ENCODE results near the gene ZNF319.

ZNF319 gene

DNA sequence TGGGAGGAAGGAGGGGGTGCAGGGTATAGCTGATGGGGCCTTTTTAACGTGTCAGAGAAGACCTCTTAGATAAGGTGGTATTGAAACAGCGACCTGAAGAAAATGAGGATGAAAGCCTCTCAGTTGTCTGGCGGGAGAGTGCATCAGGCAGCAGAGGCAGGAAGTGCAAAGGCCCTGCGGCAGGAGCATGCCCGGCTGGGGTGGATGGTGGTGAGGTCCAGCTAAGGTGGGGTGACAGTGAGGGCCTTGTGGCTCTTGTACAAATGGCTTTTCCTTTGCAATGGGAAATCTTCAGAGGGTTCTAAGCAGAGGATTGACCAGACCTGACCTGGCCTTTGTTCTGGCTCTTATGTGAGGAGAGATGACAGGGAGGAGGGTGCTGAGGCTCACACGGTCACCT lies 36.5 kb upstream of the ZNF319 start:
- no peak for DNase-seq

DNA sequence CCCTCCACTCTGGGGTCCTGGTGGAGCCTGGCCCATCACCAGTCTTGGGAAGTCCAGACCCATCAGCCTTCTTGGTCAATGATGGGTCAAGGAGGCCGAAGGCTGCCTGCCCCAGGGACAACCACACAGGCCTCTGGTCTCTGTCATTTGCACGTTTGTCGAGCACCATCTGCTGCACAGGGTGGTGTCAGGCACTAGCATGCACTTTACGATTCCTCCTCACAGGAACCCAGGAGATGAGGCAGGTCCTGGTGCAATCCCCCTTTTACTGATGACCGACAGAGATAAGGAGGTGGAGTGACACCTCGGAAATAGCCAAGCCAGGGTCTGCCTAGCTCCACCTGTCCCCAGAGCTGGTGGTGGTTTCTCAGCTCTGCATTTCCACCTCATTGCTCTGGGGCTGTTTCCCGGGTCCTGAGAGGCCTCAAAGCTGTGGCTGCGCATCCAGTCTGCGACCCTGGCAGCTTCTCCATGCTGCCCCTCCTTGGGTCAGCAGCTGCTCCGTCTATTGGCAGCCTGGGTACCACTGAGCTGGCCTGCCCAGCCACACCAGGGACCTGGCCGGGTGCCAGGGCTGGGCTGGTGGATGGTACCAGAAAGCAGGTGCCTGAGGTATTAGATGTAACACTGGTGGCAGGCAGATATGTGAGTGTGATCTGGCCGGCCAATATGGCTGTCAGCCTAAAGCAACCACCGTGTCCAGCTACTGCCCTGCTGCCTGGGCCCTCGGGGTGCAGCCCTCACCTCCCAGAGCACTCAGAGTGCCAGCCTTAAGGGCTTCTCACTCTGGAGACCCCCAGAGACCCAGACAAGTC lies 35.1 kb upstream of the ZNF319 start:
- DNase-seq, result no peak

DNA sequence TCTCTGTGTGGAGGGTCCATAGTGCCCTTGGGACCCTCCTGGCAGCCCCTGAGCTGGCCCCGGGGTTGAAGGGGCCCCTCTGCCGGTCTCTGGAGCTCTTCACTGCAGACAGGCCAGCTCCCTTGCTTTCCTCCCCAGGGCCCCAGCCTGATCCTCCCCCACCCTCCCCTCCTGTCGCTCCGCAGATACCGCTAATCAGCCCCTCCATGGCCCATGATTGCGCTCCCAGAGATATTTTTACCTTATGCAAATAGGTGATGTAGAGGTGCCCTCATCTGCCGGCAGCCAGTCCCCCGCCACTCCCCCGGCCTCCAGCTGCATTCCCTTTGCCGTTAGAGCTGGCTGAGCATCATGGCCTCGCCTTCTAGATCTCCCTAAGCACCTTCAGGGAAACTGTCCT lies 34.3 kb upstream of the ZNF319 start:
- DNase-seq, result no peak

DNA sequence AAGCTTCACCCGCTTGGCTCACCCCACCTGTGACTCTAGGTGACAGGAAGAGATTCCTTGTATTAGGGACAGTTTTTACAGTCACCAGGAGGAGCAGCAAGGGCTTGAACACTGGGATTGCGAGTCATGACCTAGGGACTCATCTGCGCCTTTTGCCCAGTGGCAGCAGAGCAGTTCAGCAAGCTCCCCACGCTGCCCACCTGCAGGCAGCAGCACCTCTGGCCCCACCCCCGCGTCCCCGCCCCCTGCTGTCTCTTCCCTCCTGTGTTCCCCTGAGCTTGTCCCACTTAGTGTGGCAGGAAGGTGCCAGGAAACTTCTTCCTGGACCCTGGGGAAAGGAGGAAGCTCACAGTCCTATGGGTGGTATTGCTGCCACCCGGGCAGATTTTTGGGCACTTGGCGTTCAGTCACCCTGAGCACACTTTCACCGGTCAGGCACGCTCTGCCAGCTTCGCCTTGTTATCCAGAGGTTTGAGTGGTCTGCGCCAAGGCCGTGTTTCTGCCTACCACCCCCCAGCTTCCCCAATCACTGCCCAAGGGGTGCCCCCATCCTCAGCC lies 33.7 kb upstream of the ZNF319 start:
- no peak for DNase-seq

DNA sequence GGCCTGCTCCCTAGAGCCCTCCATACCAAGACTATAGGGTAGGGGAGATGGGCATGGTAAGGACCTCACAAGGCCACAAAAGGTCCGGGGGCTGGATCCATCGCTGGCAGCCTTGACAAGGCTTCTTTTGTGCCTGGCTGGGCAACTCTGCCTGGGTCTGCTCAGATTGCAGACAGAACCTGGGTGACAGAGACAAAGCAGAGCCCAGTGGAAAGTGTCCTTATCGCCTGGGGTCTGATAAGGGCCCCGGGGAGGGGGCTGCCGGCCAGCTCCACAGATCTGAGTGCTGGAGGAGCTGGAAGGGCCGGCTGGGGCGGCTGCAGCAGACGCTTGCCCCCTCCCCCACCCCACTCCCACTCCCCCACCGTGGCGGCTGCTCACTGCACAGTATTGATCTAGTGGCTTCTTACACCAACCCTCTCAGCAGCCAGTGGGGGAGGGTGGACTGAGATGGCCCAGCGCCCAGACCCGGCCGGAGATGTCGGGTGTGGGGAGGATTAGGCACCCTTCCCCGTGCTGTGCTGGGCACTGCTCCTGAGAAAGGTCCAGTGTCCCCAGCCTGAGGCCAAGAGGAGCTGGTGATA lies 32.3 kb upstream of the ZNF319 start:
- no peak for DNase-seq

DNA sequence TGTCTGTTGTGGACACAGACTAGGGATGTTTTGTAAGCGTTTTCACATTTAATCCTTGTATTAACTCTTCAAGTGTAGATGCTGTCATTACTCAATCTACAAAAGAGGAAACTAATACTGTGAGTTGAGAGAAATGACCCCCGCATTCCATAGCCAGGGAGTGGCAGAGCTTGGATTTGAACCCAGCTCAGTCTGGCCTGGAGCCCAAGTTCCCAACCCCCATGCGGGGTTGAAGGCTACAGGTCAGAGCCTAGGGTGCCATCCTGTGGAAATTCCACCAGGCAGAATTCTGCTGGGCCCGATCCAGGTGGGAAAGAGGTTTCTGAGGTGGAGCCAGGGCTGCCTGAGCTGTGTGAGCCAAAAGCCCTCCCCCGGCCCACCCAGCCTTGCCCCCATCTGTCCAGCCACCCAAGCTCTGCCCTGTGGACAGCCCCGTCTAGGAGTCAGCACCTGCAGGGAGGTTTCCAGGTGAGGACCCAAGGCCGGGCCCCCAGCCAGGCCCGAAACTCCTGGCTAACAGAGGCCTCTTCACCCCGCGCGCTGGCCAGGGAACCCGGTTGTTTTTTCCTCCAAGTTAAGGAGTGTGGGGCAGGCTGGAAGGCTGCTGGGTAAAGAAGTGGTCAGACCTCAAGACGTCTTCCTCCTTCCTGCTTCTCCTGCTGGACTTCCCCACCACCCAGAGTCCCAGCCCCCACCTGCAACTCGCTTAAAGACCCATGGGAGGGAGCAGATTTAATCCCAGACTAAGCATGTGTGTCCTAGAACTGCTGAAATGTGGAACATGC lies 30.7 kb upstream of the ZNF319 start:
- no peak for DNase-seq

DNA sequence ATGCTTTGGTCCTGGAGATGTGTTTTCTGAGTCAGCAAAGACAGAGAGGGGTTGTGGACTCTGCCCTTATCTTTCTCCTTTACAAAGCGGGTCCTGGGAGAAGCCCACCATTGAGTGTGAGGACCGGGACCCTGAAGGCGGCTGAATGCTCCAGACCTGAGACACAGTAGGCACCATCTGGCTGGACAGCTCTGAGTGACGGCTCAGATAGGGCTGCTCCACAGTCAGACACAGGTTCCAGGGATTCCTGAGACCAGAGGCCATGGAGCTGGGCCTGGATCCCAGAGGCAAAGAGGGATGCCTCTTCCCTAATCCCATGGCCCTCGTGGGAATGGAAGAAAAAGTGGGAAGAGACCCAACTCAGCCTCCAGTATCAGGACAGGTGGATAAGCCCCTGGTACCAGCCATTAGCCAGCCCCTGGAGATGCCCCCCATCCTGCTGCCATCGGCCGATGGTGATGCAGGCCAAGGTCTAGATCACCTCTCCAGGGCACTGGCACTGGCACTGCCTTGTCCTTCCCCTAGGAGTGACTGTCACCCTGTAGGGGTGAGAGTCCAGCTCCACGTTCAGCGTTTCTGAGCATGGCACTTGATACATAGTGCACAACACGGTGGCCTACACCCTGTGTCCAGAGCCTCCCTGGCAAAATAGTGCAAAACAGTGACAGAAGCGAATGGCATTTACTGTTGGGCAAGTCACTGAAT lies 29.8 kb upstream of the ZNF319 start:
- DNase-seq, result no peak

DNA sequence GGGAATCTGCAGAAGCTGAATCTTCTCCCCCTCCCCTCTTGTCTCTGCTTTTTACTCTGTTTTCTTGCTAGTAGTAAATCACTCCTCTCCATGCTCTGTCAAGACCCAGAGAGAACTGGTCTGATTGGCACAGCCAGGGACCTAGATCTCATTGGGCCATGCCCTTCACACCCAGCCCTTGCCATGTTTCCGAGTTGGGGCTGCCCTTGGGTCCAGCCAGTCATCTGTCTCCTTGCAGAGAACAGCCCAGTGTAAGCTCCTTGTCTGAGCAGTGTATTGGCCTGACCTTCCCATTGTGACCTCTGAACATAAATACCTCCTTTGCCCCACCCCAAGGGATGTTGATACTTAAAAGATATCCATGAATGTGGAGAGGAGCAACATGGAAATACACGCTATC lies 28.9 kb upstream of the ZNF319 start:
- no peak for DNase-seq

DNA sequence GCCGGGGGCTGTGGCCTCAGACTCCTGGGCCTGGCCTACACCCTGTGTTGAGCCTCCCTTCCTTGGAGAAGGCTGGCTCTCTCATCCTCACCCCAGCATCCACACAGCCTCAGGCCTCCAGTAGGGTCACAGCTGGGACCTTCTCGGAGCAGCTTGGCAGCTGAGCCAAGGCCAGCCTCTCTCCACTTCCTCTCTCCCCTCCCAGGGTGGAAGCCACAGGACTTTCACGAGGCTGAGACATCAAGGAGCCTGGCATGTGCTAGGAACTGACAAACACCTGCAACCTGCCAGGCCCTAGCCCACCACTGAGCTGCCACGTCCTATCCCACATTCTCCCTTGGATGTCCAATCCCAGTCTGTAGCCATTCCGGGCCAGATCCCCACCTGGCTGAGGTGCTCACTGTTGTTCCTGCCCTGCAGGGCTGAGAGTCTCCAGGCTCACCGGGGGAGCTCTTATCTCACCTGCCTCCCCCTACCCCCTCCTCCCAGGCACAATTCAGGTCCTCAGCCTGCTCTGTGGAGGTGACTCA lies 28.1 kb upstream of the ZNF319 start:
- no peak for DNase-seq

DNA sequence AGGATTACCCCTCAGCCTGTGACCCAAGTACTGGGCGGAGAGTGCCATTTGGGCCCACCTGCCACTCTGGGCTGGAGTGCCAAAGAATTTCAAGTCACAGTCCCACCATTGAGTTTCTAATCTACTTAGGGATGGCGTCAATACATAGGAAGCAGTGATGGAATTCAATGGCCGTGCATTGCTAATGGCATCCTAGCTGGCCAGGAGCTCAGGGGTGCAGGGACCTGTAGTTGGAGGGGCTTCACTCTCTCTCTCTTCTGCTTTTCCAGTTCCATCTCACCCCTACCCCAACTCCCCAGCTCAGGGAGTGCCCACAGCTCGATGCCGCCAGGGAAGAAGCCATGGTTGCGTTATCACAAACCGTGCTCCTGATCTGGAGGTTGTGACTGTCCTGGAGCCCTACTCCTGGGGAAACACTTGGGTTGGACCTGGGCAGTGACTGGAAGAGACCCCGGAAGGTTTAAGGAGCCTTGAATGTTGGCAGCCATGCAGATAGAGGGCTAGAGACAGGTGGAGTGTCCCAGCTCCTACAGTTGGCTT lies 27.5 kb upstream of the ZNF319 start:
- DNase-seq, result no peak

DNA sequence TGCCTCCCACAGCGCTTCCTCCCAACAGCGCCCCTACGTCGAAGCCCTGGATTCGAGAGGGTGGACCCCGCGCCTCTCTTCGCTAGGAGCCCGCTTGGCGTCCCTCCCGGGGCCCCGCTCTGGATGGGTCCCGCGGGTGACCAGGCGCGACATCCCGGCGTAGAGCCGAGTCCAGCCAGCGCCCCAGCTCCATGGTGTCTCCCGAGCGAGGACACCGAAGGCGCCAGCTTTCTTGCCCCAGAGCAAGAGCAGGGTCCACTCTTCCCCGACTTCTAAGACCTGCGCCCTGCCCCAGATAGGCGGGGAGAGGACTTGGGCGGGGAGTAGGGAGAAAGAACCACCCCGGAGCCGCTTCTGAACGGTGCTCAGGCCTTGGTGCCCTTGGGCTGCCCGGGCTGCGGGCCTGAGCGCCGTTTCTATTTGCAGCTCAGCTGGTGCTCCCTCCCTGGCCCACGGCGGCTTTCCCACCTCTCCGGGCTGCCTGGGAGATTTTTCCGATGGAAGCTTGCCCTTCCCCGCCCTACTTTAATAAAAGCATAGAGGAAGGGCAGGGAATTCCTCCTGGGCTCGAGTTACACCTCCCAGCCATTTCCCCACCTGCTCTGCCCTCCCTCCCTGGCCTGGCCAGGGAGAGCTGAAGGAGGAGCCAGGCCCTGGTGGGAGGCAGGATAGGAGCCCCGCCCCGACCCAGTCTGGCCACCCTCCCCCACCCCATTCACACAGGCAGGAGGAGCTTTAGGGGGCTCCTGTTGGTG lies 26.9 kb upstream of the ZNF319 start:
- no peak for DNase-seq

DNA sequence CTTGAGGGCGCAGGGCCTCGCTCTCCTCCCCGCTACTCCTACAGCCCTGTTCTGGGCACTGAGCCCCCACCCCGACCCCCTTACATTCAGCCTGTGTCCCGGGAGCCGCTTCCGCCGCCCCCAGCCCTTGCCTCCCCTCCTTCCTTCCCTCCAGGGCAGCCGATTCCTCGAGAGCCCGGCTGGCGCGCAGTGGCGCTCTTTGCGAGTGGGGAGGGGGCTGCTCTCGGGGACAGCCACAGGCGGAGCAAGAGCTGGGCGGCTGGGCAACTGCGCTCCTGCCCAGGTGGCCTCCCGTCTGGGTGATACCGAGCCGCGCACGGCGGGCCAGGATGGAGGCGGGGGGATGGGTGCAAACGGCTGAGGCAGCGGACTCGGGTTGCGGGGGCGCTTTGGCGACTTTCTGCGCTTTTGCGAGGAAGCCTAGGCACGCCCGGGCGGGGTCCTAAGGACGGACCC lies 26.3 kb upstream of the ZNF319 start:
- DNase-seq, result no peak

DNA sequence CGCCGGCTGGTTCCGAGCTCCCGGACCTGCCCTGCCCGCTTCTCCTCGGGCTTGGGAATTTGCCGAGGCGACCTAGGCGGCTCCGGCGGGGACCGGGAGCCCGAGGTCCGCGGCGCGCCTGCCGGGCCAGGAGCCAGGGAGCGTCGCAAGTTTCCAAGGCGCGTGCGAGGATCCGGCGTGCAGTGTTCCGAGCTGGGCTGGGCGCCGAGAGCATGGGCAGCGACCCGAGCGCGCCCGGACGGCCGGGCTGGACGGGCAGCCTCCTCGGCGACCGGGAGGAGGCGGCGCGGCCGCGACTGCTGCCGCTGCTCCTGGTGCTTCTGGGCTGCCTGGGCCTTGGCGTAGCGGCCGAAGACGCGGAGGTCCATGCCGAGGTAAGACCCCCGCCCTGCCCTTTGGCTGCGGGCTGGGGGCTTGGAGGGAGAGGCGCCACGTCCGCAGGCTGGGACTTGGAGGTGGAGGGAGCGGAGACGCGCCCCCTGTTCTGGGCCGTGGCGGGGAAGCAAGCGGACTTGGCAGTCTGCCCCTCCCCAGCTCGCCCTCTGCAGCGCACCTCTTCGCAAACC lies 25.8 kb upstream of the ZNF319 start:
- no peak for DNase-seq

DNA sequence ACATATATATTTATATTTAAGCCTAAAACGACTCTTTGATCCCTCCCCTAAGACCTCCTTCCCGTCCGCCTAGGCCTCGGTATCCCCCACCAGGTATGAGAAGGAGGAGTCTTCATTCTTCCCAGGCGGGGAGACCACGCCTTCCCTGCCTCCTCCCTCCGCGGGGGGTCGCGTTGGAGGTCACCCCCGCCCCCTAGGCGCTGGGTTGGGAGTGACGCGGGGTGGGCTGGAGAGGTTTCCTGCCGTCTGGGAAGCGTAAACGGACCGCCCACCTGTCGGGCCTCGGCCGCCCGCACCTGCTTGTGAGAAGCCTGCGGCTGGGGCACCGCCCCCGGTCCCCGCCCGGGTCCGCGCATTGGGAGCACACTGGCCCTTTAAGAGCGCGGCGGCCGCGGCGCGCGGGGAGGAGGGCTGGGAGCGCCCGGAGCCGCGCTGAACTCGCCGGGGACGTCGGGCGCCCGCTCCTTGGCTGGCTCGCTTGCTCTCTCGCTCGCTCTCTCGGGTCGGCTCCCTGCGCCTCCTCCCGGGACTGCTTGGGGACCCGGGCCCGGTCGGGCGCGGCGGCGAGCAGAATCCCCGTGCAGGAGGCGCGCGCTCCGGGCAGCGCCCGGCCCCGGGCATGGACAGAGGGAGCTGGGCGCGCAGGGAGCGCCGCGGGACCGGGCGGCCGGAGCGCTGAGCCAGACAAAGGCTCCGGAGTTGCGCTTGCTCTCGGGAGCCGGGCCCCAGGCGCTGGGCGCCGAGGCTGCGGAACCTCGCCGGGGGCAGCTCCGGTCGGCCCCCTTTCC lies 25.1 kb upstream of the ZNF319 start, which contains the start of gene MMP15:
Gene MMP15 (plus strand): TSS at position 404 of the 788 bp plus-strand sequence. CDS start 597 bp downstream, outside the sequence.
- peak; percentile 60 for DNase-seq

DNA sequence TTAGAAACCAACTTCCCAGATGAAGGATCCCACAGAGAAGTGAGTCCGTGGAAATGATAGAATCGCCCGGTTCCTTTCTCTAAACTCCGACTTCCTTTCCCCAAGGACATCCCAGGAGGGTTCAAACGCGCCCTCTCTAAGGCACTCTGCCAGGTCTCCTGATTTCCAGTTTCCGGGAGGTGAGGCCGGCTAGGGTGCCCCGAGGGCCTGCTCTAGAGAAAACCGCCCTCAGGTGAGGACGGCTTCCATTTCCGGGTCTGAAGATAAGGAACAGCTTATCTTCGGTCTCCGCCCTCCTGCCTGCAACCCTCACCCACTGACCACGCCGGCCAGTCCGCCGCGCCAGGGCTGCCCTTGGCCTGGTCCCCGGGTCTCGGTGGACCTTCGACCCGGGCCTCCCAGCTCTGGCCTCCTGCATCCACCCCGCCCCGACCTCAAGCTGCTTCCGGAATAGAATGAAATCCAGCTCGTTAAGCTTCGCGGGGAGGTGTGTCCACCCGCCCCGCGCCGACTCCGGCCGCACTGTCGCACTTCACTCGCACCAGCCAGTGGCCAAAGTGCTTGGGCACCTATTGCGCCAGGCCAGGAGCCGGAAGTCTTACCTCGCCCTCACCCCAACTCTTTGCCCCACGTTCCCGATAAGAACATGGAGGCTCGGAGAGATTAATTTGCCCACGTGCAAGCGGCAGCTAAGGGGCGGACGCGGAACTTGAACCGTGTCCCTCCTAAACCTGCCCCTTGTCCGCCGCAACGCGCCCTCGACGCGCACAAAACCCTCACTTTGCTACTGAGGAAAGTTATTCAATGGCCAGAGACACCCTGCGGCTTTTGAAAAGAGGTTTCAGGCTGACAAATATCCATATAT lies 24.2 kb upstream of the ZNF319 start:
- DNase-seq, result no peak

DNA sequence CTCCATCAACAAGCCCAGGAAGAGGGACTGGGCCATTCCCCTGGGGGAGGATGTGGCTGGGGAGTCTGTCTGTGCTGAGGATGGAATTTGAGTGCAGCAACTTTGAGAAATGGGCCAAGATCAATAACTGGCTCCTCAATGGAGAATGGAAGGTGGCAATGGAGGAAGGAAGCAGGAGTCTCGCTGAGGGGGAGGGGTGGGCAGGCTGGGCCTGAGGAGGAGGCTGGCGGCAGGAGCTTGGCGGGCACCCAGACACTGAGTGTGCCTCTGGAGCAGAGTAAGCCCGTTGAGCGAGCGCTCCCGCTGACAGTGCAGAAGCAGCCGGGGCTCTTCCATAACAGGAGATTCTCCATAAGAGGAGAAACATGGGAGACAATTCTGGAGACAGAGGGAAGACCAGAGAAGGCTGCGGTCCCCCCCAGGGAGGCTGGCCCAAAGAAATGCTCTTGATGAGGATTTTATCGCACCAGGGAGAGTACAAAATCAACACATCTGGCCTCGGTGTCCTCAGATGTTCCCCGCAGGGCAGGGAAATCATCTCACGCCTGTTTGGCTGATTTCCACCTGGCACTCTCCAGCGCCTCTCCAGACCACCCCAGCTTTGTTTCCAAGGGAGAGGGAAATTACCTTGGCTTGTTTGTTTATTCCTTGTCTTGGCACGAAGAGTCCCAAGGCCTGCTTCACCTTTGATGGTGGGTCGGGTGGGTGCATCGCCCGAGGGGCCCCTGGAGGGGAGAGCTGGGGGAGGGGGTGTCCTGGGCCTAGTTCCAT lies 22.3 kb upstream of the ZNF319 start:
- no peak for DNase-seq

DNA sequence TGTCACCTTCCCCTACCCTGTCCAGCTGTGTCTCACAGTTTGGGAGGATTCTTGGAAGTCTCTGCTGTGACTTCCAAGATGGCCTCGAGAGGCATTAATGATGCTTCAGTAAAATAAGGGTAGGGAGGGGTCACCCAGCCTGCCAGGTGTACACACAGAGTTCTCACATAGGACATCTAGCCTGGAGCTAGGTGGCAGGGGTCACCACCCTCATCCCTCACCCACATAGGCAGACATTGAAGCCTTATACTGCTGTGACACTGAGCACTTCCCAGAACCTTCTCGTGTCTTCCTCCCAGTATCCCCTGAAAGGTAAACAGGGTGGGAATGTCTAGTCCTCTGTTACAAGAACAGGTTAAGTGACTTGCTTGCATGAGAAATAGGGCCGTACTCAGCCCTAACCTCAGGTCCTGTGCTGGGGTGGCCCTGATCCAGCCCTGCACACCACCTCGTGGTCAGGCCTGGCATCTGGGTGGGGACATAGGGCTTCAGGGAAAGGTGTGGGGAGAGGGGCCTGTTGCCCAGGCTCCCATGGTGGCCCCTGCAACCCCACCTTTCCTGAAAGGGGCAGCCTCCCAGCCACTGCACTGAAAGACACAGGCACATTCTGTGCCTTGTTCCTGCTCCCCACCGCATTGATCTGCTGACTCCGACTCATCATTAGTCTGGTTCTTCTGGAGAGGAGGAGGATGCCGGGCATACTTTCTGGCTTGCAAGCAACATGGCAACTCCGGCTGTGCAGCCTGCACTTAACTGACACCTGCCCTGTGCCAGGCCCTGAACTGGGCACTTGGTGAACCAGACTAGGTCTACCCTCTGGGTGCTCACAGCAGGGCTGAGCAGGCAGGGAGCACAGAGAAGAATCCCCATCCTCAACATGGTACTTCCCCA lies 21.4 kb upstream of the ZNF319 start:
- DNase-seq, result no peak
